ENCODE results near the gene PQBP1.

The PQBP1 gene

DNA sequence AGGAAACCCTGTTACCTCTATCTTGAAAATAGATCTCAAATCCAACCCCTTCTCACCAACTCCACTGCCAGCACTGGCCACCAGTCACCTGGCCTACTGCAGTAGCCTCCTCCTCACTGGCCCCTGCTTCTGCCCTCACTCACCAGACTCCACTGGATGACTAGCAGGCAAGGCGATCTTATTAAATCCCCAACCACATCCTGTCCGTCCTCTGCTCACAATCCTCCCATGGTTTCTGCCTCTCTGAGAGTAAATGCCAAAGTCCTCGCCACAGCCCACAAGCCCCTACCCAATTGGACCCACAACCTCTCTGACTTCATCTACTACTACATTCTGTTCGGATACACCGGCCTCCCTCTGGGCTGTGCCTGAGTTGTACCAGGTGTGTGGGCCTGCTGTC is 26.5 kb downstream of the PQBP1 start:
- no peak for DNase-seq (ENCODE audit: low spot score)

GRCh38 chrX:48927123-48927522 is 29.4 kb downstream of the PQBP1 start:
- no peak for DNase-seq (ENCODE audit: low spot score)

- no peak for DNase-seq (ENCODE audit: low spot score)
Observed at GRCh38 chrX:48927736-48928382, 30.1 kb downstream of the PQBP1 start.

DNA sequence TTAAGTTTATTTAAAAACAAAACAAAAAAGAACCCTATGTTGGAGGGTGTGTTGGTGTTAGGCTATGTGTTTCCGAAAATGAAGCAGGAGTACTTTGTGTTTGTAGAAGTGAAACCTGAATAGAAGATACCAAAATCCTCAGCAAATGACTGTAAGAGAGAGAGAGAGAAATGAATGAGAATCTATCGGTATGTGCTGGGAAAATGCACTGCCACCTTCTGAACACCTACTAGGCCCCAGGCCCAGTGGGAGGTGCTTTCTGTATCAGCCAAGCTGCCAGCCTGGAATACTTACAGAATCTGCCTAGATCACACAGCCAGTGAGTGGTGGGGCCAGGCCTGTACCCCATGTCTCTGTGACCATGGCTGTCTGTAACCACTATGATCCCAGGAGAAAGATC is 36.0 kb downstream of the PQBP1 start:
- no peak for DNase-seq (ENCODE audit: low spot score)

DNA sequence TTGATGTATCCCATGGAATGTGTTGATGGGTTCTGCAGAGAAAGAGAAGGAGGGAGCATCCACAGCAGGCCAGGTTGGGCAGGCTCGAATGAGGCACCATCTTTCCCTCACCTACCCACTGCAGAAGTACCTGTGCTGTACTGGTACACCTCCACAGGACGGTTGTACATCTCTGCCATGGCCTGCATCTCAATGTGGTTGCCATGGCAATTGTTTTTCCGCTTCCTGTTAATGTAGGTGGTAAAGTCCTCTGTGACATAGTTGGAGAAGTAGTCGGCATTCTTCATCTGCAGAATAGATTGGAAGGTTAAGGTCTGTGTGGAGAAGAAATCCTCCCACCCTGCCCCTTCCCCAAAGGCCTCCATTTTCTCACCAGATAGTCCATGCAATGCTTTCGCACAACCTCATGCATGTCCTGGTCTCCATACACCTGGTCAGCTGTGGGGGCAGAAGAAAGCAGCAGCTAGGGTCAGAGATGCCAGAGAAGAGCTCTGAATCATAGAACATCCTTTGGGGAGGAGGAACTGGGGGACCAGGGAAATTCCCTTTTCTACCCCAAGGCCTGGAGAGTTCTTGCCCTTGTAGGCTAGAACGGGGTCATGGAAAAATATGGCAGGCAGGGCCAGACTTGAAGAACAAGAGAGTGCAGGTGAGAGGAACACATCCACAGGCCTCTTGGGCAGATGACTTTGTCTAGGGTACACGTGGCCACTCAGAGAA is 37.0 kb downstream of the PQBP1 start:
- no peak for DNase-seq (ENCODE audit: low spot score)

DNA sequence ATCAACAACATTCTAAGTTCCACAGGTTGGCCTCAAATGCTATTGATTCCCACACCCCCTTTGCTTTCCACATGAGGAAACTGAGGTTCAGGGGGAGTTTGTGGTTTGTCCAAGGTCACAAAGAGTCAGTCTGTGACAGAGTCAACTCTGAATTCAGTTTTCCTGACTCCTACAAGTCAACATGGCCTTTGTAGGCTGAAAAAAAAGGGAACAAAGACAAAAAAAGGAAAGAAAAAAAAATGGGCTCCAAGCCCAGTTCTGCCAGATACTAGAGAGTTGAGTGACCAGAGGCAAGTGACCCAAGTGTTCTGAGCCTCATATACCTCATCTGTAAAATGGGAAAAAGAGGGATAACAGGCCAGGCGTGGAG is 37.6 kb downstream of the PQBP1 start:
- no peak for DNase-seq (ENCODE audit: low spot score)

DNA sequence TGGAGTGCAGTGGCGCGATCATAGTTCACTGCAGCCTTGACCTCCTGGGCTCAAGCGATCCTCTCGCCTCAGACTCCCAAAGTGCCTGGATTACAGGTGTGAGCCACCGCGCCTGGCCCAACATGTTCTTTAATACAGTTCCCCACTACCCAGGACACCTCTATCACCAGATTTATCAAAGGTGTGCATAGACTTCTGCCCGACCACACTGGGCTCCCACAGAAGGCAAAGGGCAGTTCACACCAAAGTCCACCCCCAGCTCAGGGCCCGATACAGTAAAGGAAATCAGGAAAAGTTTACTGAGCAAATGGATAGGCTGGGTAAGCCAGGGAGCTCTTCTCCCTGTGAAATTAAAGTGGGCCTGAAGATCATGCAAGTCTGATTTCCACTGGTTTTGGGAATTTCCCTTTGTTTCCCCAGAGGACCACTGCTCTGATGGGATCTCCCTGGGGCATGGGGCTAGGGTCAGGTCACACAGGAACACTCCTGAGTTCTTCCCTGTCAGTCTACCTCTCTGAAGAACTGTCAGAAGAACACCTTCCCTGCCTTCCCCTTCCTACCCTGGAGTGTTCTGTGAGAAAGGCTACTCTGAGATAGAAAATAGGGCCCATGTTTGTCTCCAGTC is 38.8 kb downstream of the PQBP1 start:
- no peak for DNase-seq (ENCODE audit: low spot score)

- no peak for DNase-seq (ENCODE audit: low spot score)
Observed at GRCh38 chrX:48937054-48937907, 39.6 kb downstream of the PQBP1 start.

GRCh38 chrX:48938721-48939425 is 41.1 kb downstream of the PQBP1 start:
- no peak for DNase-seq (ENCODE audit: low spot score)

DNA sequence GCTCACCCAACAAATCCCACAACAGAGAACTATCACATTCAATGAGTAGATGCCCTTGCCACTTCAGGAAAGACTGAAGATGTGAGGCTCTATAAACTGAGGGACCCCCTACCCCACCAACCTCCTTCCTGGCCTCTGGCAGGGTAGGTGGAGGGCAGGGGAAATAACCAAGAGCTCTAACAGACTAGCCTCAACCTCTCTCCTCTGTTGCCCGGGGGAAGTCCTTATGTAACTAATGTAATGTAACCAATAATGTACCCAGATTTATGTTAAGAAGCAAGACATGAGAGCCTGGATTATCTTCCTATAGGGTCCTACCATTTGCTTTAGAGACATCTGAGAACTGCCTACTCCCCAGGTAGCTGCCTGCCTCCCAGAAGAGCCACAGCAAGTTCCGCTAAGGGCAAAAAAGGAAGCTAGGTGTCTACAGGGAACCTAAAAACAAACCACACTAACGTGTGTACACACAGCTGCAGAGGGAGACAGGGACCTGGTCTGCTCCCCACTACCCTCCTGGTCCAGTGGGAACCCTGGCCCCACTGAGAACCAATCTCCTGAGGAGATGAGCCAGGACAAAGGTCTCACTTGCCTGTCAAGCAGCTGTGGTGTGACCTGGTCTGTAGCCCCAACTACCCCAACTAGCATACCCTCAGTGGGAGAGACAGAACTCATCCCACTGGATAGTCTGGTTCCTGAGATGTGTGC is 41.9 kb downstream of the PQBP1 start:
- DNase-seq (ENCODE audit: low spot score): no peak

GRCh38 chrX:48940404-48940955 is 42.8 kb downstream of the PQBP1 start:
- DNase-seq (ENCODE audit: low spot score): no peak

- DNase-seq (ENCODE audit: low spot score): no peak
Observed at GRCh38 chrX:48942895-48943294, 45.2 kb downstream of the PQBP1 start.

GRCh38 chrX:48945517-48946348 is 48.0 kb downstream of the PQBP1 start:
- peak; percentile 68 for DNase-seq (ENCODE audit: low spot score)

DNA sequence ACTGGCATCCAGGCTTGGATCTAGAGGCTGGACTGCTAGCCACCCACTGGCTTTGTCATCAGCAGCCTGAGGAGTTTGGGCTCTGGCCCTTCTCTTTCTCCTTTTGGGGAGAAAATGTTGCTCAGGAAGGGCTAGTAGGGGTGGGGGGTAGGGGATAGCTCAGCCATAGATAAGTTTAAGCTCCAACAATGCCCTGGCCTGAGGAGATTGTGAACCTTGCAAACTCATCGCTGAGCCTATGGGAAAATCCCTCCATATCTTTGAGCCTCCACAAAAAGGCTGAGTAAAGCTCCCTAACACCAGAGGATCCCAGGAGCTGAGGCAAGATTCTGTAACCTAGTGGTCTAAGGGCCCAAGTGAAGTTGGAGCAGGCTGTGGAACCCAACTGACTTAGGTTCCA is 50.9 kb downstream of the PQBP1 start:
- DNase-seq (ENCODE audit: low spot score): no peak
